Measurements from ENCODE around the gene ABLIM2. TPM values are rescaled to one million over a fixed set of nuclear protein-coding genes. Genes with fewer than 3 reads are reported as not detected.

Gene ABLIM2
- polyA plus RNA-seq, 1 donor from 2014 or later, result 14.9 TPM

- no peaks in the 10 kb centered on the region for H3K36me3 ChIP-seq (ENCODE audit: insufficient read depth, low read length)
- no peaks in the 10 kb centered on the region for H3K27me3 ChIP-seq (ENCODE audit: insufficient read depth, low read depth, low read length)
- H3K9ac ChIP-seq (ENCODE audit: low read length), result no peak overlapping the region
- TF ChIP-seq RAD21 (conservative IDR thresholded peaks at IDR 0.05) (no peak), EZH2 (IDR thresholded peaks at IDR 0.05; ENCODE audit: borderline replicate concordance, insufficient read depth, low read length, poor library complexity, severe bottlenecking) (no peak), SMC3 (conservative IDR thresholded peaks at IDR 0.05; ENCODE audit: poor library complexity) (no peak), CTCF (IDR thresholded peaks at IDR 0.05; ENCODE audit: poor library complexity, severe bottlenecking) (no peak), EP300 (conservative IDR thresholded peaks at IDR 0.05; ENCODE audit: poor library complexity, severe bottlenecking) (no peak), POLR2AphosphoS5 (IDR thresholded peaks at IDR 0.05) (no peak), TAF1 (IDR thresholded peaks at IDR 0.05; ENCODE audit: low read depth) (no peak), MXI1 (conservative IDR thresholded peaks at IDR 0.05; ENCODE audit: poor library complexity, severe bottlenecking) (no peak)
- TF ChIP-seq, protein P1, sequence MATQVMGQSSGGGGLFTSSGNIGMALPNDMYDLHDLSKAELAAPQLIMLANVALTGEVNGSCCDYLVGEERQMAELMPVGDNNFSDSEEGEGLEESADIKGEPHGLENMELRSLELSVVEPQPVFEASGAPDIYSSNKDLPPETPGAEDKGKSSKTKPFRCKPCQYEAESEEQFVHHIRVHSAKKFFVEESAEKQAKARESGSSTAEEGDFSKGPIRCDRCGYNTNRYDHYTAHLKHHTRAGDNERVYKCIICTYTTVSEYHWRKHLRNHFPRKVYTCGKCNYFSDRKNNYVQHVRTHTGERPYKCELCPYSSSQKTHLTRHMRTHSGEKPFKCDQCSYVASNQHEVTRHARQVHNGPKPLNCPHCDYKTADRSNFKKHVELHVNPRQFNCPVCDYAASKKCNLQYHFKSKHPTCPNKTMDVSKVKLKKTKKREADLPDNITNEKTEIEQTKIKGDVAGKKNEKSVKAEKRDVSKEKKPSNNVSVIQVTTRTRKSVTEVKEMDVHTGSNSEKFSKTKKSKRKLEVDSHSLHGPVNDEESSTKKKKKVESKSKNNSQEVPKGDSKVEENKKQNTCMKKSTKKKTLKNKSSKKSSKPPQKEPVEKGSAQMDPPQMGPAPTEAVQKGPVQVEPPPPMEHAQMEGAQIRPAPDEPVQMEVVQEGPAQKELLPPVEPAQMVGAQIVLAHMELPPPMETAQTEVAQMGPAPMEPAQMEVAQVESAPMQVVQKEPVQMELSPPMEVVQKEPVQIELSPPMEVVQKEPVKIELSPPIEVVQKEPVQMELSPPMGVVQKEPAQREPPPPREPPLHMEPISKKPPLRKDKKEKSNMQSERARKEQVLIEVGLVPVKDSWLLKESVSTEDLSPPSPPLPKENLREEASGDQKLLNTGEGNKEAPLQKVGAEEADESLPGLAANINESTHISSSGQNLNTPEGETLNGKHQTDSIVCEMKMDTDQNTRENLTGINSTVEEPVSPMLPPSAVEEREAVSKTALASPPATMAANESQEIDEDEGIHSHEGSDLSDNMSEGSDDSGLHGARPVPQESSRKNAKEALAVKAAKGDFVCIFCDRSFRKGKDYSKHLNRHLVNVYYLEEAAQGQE (IDR thresholded peaks at IDR 0.05; ENCODE audit: borderline replicate concordance), result no peak
- no peak overlapping the region for H3K4me2 ChIP-seq (ENCODE audit: low read length)
- no peaks in the 10 kb centered on the region for H3K79me2 ChIP-seq (replicated peaks; ENCODE audit: insufficient read depth, low read length)
- no peak overlapping the region for H3K27ac ChIP-seq (ENCODE audit: low read length)
- no peak overlapping the region for H3K4me3 ChIP-seq (ENCODE audit: low read length)
- H3K9me3 ChIP-seq (ENCODE audit: low read length), result no peaks in the 10 kb centered on the region
- H3K9me2 ChIP-seq (ENCODE audit: insufficient read depth, low read length), result no peaks in the 10 kb centered on the region
- no peak overlapping the region for H2AFZ ChIP-seq (ENCODE audit: low read depth, low read length)
- no peaks in the 10 kb centered on the region for H4K20me1 ChIP-seq (ENCODE audit: insufficient read depth)
- H3F3A ChIP-seq (ENCODE audit: insufficient read depth, low read length, poor library complexity, severe bottlenecking), result no peaks in the 10 kb centered on the region
Observed at GRCh38 chr4:8184061-8184460, 25.4 kb upstream of the ABLIM2 start.

GRCh38 chr4:8182858-8183725 is 24.5 kb upstream of the ABLIM2 start:
- Histone ChIP-seq H3K27me3 (ENCODE audit: insufficient read depth, low read depth, low read length) (no peaks in the 10 kb centered on the region), H2AFZ (ENCODE audit: low read depth, low read length) (no peak overlapping the region), H4K20me1 (ENCODE audit: insufficient read depth) (no peaks in the 10 kb centered on the region), H3K9me3 (ENCODE audit: low read length) (no peaks in the 10 kb centered on the region), H3K9me2 (ENCODE audit: insufficient read depth, low read length) (no peaks in the 10 kb centered on the region), H3K4me3 (ENCODE audit: low read length) (no peak overlapping the region), H3K79me2 (replicated peaks; ENCODE audit: insufficient read depth, low read length) (no peaks in the 10 kb centered on the region), H3K9ac (ENCODE audit: low read length) (no peak overlapping the region), H3K4me2 (ENCODE audit: low read length) (no peak overlapping the region), H3F3A (ENCODE audit: insufficient read depth, low read length, poor library complexity, severe bottlenecking) (no peaks in the 10 kb centered on the region), H3K36me3 (ENCODE audit: insufficient read depth, low read length) (no peaks in the 10 kb centered on the region), H3K27ac (ENCODE audit: low read length) (no peak overlapping the region)
- TF ChIP-seq EZH2 (IDR thresholded peaks at IDR 0.05; ENCODE audit: borderline replicate concordance, insufficient read depth, low read length, poor library complexity, severe bottlenecking) (no peak), SMC3 (conservative IDR thresholded peaks at IDR 0.05; ENCODE audit: poor library complexity) (no peak)

Data from neural cell (in vitro differentiated cells).